Loucy (cell line): ENCODE results near the gene CYP1B1.

ENCODE experiments used
- H2AFZ ChIP-seq: fragments of 200-600 bp; sonication (generic); 2 replicates; pipeline ENCODE4 v1.6.0; 2016; ENCODE audit warnings: antibody characterized with exemption, mild to moderate bottlenecking, low read length, moderate library complexity
- H3F3A ChIP-seq: fragments of 200-600 bp; 2 replicates; pipeline ENCODE4 v1.6.0; 2016; ENCODE audit warnings: antibody characterized with exemption, low read depth, mild to moderate bottlenecking
- H3K27me3 ChIP-seq: fragments of 200-600 bp; sonication (generic); 2 replicates; pipeline ENCODE4 v1.6.1; 2014; ENCODE audit warnings: low read length, mild to moderate bottlenecking; ENCODE audit not compliant: insufficient read depth, poor library complexity, severe bottlenecking
- H3K36me3 ChIP-seq: fragments of 200-600 bp; sonication (generic); 2 replicates; pipeline ENCODE4 v1.6.1; 2016; ENCODE audit warnings: low read length; ENCODE audit not compliant: insufficient read depth
- H3K4me1 ChIP-seq: fragments of 200-600 bp; sonication (generic); 2 replicates; pipeline ENCODE4 v1.5.1; 2014; ENCODE audit warnings: low read length, mild to moderate bottlenecking; ENCODE audit not compliant: insufficient read depth, poor library complexity, severe bottlenecking
- H3K4me2 ChIP-seq: fragments of 200-600 bp; sonication (generic); 2 replicates; pipeline ENCODE4 v1.6.0; 2014; ENCODE audit warnings: antibody characterized with exemption, low read length, low read depth, mild to moderate bottlenecking; ENCODE audit not compliant: poor library complexity, severe bottlenecking
- H3K4me3 ChIP-seq: fragments of 200-600 bp; sonication (generic); 2 replicates; pipeline ENCODE4 v1.5.1; 2014; ENCODE audit warnings: low read length, mild to moderate bottlenecking, mixed read lengths; ENCODE audit not compliant: poor library complexity, severe bottlenecking
- H3K79me2 ChIP-seq: fragments of 200-600 bp; sonication (generic); 2 replicates; pipeline ENCODE4 v1.6.1; 2014; ENCODE audit warnings: low read length; ENCODE audit not compliant: insufficient read depth
- H3K9ac ChIP-seq: fragments of 200-600 bp; sonication (generic); 2 replicates; pipeline ENCODE4 v1.6.0; 2014; ENCODE audit warnings: mild to moderate bottlenecking, low read depth, low read length, moderate library complexity; ENCODE audit not compliant: poor library complexity, severe bottlenecking
- H3K9me2 ChIP-seq: fragments of 200-600 bp; sonication (generic); replicated peaks from 2 replicates; pipeline ENCODE4 v1.6.1; 2016; ENCODE audit warnings: low read depth, low read length, mixed read lengths
- H3K9me3 ChIP-seq: fragments of 200-600 bp; sonication (generic); 2 replicates; pipeline ENCODE4 v1.6.1; 2014; ENCODE audit warnings: mild to moderate bottlenecking, antibody characterized with exemption, low read length, low read depth; ENCODE audit not compliant: insufficient read depth
- H4K20me1 ChIP-seq: fragments of 200-600 bp; sonication (generic); 2 replicates; pipeline ENCODE4 v1.6.0; 2014; ENCODE audit warnings: antibody characterized with exemption, low read length, mild to moderate bottlenecking; ENCODE audit not compliant: insufficient read depth, poor library complexity, severe bottlenecking
- CTCF ChIP-seq: fragments of 200-600 bp; sonication (generic); conservative IDR thresholded peaks from 2 replicates; pipeline ENCODE4 v1.5.1; 2014; ENCODE audit warnings: mild to moderate bottlenecking, antibody characterized with exemption, low read length
- EZH2phosphoT487 ChIP-seq: fragments of 200-600 bp; IDR thresholded peaks from 2 replicates; pipeline ENCODE4 v1.6.1; 2018; ENCODE audit warnings: antibody characterized with exemption, mild to moderate bottlenecking, moderate library complexity, borderline replicate concordance

CYP1B1 gene

DNA sequence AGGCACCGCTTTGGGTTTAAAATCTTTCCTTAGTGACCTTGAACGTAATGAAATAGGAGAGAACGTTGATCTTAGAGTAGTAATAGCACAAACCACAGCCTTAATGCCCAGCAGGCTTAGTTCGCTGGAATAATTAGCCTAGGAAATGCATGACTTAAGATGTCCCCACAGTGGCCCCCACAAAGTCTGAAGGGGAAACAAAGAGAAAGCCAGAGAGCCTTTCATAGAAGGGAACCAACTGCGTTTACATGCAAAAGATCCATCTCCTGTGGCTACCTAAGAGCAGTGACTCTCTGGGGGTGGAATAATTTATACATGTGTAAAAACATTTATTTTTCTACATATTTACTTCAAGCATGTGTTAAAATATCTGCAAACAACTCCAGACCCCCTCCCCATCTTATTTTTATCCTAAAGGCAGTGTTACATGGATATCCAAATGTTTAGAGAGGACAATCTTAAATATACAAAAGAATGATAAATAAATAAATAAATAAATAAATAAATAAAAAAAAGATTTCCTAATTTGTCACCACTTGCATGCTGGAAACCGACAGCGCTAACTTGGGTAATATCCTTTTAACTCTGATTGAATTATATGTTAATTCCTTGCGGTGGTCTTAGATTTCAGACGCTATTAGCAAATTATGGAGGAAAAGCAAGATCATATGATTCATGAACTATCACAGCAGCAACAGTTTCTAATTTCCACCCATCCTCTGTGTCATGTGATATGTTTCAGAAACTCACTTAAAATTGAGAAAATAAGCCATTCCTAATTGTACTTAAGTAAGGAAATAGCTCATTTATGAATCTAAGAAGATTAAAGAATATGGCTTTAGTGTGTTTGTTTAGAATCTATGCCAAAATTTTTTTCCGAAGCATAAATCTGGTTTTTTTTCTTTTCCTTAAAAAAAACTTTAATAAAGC is 23.4 kb upstream of the CYP1B1 start:
- Histone ChIP-seq H3K4me3 (no peak overlapping the region), H3K36me3 (no peaks in the 10 kb centered on the region), H3K4me2 (no peak overlapping the region), H3F3A (no peaks in the 10 kb centered on the region), H3K9ac (no peak overlapping the region), H3K27me3 (peaks cover 5% of the 10 kb centered on the region), H2AFZ (no peak overlapping the region), H3K9me3 (no peaks in the 10 kb centered on the region), H3K9me2 (no peaks in the 10 kb centered on the region), H4K20me1 (no peaks in the 10 kb centered on the region), H3K79me2 (no peaks in the 10 kb centered on the region), H3K4me1 (no peaks in the 10 kb centered on the region)
- TF ChIP-seq EZH2phosphoT487 (no peak), CTCF (no peak)

- Histone ChIP-seq H3K4me3 (no peak overlapping the region), H2AFZ (no peak overlapping the region), H3K4me1 (no peaks in the 10 kb centered on the region)
Measured at GRCh38 chr2:38098421-38099098, 22.6 kb upstream of the CYP1B1 start.

DNA sequence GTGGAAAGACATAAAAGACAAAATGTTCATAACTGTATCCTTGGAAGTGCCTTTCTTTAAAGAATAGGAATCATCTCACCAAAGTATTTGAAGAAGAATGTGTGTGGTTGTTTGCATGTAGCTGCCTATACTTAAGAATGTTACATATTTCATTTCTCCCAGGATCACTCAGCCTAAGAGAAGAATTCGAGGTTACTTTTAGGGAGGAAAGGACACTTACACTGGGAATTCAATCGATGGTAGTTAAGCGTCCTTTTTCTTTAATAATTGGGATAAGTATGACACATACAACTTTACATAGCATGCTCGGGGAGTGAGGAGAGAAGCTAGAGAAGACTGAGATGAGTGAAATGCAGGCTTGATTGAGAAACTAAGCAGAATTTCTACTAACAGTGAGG is 22.0 kb upstream of the CYP1B1 start:
- Histone ChIP-seq H2AFZ (no peak overlapping the region), H3K4me3 (no peak overlapping the region), H4K20me1 (no peaks in the 10 kb centered on the region), H3K4me1 (no peaks in the 10 kb centered on the region), H3K27me3 (peaks cover 5% of the 10 kb centered on the region), H3K36me3 (no peaks in the 10 kb centered on the region), H3K9me2 (no peaks in the 10 kb centered on the region), H3K9me3 (no peaks in the 10 kb centered on the region), H3K79me2 (no peaks in the 10 kb centered on the region), H3F3A (no peaks in the 10 kb centered on the region), H3K9ac (no peak overlapping the region), H3K4me2 (no peak overlapping the region)
- TF ChIP-seq EZH2phosphoT487 (no peak), CTCF (no peak)

More at GRCh38 chr2:38098421-38099098, 22.6 kb upstream of the CYP1B1 start:
- no peaks in the 10 kb centered on the region for H4K20me1 ChIP-seq
- no peaks in the 10 kb centered on the region for H3K79me2 ChIP-seq
- H3K9me3 ChIP-seq, result no peaks in the 10 kb centered on the region
- H3K9ac ChIP-seq, result no peak overlapping the region
- H3K9me2 ChIP-seq, result no peaks in the 10 kb centered on the region
- H3F3A ChIP-seq, result no peaks in the 10 kb centered on the region
- H3K4me2 ChIP-seq, result no peak overlapping the region
- no peak for TF ChIP-seq EZH2phosphoT487
- peaks cover 5% of the 10 kb centered on the region for H3K27me3 ChIP-seq
- no peaks in the 10 kb centered on the region for H3K36me3 ChIP-seq
